CD1c-positive myeloid dendritic cell (primary cell): ENCODE data around the gene WIZ.
"Not testable (repeated sequence)": the region's sequence is repeated elsewhere in the genome, so short reads cannot be mapped to it uniquely, and the experiment has no call there.

Source experiments
- DNase-seq: peaks from one replicate; pipeline ENCODE4 v3.0.0-alpha.2; 2016; ENCODE audit errors: extremely low spot score

WIZ gene

DNA sequence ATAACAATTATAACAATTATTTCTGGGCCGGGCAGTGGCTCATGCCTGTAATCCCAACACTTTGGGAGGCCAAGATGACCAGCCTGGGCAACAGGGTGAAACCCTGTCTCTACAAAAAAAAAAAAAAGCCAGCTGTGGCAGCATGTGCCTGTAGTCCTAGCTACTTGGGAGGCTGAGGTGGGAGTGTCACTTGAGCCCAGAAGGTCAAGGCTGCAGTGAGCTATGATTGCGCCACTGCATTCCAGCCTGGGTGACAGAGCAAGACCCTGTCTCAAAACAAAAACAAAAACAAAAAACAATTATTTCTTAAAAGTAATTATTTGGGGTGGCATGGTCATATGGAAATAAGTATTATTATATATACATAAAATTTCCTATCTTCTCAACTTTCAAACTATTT is 38.4 kb downstream of the WIZ start:
- DNase-seq: not testable (repeated sequence)

DNA sequence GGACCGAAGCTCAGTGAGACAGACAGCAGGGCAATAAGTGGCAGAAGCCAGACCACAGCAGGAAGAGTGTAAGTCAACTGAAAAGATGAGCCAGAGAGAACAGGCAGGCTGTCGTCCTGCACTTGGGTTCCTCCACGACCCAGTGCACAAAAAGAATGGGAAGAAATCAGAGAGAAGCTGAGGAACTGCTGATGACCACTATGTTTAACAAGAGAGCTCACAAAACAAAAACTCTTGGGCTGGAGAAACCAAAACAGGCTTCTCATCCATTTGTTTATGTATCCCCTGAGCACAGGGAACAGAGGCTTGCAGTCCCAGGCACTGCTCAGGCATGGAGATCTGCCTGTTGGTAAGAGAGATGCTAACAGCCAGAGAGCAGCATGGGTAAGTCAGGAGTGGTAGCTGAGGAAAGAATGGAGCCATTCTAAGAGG is 45.0 kb downstream of the WIZ start:
- DNase-seq: no peak

DNA sequence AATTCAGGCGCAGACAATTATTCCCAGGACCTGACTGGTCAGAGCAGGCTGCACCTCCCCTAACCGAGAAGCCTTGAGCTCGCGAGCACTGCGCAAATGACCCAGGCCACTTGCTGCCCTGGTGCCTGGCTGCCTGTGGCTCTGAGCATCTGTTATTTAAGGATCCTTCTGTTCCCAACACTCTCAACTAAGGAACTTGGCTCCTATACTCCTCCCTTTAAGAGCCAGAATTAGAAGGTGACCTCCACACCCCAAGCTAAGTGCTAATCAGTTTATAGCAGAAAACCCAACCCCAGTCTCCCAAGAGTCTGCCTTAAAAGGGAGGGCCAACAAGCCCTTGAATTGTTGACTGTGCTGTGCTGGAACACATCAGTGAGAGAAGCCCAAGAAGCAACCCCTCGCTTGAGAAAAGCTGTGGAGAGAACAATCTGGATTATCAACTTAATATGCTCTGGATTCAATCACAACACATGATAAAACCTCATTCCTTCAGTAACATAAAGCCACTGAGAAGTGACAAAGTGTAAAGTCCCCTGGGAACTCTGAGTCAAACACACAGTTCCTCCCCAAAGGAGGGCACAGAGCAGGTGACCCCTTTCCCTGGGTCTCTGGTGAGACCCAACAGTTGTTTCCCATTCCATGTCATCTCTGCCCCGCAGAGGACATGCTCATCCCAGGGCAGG is 45.5 kb downstream of the WIZ start:
- DNase-seq: no peak

DNA sequence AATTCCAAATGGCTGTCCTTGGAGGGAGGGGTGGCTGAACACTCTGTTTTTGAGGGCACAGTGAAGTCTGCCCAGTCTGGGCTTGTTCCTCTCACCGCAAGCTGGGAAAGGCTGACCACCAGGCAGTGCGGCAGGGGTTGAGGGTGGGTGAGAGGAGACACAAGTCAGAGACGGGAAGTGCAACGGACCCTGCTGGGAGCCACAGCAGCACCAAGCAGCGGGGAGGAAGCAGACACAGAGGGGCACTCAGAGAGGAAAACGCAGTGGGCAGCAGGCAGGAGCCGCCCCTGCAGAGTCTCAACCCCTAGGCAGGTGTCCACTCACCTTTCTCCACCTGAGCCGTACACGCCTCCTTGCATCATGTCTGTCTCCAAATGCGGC is 46.6 kb downstream of the WIZ start:
- no peak for DNase-seq

DNA sequence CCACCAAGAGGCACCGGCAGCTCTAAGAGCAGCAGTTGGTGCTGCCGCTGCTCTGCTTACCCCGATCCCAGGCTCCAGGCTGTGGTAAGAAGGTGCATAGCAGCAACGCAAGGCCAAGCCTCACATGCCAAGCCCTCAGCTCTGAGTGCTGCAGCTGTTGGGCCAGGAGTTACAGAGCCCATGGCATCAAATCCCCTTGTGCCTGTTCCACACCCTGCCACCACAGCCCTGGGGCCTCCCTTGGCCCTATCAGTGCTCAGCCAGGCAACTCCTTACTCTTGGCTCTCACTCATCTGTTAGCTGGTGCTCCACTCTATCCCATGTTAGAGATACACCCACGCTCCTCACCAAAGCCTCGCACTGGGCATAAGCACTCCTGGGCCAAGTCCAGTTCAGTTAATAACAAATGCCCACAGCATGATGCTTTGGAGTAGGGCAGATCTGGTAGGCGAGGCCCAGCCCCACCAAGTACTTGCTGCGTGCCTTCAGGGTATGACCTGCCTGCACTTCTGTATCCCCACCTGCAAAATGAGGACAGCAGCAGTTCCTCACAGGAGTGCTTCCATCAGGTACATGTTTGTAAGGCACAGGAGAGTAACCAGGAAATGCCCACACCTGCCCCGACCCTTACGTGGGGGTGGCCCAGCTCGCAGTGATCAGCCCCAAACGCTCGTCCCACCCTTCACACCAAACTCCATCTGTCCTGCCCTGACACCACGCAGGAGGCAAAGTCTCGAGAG is 47.2 kb downstream of the WIZ start:
- DNase-seq: no peak

DNA sequence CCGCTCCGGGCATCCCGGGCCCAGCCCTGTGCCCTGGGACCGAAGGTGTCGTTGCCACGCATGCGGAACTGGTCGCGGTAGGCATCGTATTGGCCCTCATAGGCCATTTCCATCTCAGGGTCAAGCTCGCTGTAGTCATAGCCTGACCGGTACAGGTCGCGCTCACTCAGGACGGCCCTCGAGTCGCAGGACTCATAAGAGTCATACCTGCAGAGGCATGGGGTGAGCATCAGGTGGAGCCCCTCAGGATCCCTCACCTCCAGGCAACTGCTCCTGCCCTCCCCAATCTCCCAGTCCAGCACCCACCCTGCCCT is 48.4 kb downstream of the WIZ start:
- no peak for DNase-seq

DNA sequence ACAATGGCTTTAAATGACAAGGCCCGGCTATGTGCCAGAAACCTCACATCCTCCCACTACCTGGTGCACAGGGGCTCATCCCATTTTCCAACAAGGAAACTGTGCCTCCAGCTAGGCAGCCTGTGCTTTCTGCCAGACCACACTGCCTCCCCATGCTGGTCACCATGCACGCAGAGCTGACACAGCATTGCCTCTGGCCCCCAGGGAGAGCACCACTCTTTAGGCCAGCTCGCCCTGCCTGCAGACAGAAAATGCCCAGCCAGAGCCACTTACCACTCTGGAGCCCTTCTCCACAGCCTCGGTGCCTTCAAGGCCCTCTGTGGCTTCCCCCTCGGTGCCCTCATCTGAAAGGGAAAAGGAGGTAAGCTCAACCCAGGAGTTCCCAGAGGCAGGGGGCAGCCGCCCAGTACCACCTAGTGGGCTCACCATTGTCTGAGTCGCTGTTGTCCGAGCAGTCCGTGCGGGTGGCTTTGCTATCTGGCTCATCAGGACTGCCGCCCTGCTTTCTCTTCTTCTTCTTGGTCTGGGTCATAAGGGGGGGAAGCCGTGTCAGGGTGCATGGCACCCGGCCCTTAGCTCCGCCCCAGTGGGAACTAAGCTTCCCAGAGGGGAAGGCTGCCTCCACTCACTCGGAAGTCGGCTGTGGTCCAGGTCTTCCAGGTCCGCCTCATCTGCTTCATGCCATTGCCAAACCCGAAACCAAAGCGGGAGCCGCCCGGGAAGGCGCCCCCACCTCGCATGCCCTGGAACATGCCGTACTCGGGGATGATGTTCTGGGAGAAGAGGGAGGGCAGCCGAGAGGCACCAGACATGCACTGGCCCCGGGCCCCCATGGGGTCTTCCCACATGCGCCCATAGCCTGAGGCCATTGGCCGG is 49.0 kb downstream of the WIZ start:
- DNase-seq: no peak

DNA sequence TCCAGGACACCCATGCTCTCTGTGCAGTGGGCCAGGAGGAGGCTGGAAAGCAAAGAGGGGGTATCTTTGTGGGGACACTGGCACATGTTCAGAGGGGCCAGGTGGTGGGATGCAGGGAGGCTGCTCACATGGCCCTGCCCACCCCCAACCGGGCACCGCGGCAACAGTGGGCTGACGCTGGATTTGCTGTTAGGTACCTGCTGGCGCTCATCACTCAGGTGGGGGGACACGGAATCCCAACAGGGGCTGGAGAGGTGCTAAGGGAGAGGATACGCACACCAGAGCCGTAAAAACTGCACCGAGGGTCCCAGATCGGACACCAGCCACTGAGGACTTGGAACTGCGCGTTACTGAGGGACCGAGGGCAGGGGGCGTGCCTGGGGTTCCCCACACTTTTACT is 50.1 kb downstream of the WIZ start:
- DNase-seq: no peak

DNA sequence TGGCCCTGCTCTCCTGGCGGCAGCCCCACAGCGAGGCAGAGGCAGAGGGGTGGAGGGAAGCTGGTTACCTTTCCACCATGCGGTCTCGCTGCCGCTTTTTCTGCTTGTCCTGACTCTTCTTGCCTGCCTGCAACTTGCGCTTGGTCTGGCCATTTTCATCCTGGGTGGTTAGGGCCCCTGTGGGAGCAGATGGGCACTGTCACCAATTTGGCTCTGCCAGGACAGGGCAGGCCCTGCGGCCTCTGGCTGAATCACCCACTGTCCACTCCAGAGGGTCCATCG is 50.6 kb downstream of the WIZ start:
- DNase-seq: no peak

DNA sequence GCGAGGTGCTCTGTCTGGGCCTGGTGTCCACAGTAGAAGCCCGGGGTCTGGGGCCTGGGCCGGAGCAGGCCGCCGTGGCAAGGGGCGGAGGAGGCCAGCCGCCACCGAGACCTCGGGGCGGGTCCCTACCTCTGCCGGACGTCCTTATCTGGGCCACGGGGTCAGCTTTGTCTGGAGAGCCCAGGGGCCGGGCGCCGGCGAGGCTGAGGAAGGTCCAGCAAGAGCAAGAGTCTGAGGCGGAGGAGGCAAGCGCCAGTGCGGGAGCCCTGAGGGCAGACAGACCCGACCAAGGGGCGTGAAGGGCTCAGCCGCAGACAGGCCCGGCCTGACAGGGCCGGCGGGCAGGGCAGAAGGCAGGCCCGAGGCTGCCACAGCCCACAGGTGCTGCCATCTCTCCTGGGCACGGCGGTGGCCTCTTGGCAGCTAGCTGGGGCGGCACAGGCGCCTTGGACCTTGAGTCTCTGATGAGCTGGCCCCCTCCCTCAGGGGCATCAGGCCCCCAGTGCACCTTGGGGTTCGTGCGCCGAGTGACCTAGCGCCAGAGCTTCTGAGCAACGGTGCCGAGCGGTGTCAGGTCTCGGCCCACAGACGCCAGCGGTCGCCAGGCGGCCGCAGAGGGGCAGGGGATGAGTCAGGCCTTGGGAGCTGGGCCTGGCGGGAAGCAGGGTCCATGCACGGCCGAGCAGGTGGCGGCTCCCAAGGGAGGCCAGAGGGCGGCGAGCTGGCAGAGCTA is 51.1 kb downstream of the WIZ start:
- DNase-seq: no peak

DNA sequence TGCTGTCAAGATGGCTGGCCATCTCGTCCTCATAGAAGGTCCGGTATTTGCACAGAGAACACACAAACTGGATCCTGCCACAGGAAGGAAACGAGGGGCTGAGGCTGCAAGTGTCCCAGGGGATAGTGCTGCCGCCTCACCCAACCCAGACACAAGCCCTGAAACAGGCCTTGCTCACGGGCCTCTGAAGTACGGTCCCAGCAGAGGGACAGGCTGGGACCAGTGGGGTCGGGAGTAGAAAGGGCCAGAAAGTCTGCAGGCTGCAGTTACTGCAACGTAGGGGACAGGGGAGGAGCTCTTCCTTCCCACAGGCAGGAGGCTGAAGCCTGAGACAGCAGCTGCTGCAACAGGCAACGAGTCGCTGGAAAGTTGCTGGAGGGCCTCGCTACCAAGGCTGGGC is 52.0 kb downstream of the WIZ start:
- no peak for DNase-seq

DNA sequence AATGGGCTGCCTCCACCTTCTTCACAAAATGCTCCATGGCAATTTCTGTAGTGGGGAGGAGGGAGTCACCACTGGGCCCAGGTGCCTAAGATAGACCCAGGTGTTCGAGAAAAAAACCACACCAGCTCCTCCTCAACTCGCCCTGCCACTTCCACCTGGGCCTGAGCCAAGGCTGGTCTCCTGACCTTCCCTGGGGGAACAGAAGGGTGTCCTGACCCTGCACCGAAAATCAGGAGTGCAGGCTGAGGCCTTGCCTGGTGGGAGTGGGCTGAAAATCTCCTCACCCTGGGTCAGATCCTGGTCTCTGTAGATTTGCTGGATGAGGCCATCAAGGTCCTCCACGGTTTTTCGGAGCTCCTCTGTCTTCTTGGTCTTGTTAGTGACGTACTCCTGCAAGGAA is 52.5 kb downstream of the WIZ start:
- no peak for DNase-seq

DNA sequence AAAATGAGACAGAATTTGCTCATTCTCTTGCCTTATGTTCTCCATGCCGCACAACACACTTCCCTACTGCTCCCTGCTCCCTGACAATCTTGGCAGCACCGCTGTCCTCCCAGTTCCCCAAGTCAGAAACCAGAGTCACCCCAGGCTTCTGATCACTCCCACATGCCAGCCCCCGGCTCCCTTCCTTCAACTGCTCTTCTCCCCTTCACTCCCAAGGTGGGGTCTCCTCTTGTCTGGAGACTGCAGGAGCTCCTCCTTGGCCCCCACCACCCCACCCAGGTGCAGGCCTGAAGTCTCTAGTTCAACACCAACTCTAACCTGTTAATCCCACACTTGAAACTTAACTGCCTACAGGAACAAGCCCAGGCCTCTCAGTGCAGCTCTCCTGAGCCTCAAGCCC is 53.3 kb downstream of the WIZ start:
- DNase-seq: no peak

DNA sequence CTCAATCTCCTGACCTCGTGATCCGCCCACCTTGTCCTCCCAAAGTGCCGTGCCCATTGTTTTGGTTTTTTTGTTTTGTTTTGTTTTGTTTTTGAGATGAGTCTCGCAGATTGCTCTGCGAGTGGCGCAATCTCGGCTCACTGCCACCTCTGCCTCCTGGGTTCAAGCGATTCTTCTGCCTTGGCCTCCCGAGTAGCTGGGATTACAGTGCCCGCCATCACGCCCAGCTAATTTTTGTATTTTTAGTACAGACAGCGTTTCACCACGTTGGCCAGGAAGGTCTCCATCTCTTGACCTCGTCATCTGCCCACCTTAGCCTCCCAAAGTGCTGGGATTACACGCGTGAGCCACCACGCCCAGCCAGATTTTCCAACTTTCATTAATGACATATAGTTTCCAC is 54.5 kb downstream of the WIZ start:
- not testable (repeated sequence) for DNase-seq

DNA sequence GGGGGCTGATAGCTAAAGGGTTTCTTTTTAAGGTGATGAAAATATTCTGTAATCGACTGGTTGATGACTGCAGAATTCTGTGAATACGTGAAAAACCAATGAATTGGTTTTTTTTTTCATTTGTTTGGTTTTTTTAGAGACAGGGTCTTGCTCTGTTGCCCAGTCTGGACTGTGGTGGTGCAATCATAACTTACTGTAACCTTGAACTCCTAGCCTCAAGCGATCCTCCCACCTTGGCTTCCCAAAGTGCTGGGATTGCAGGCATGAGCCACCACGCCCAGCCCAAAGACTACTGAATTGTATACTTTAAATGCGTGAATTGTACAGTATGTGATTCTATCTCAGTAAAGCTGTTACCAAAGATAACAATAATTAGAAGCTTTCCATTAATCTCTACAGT is 55.3 kb downstream of the WIZ start:
- DNase-seq: no peak

DNA sequence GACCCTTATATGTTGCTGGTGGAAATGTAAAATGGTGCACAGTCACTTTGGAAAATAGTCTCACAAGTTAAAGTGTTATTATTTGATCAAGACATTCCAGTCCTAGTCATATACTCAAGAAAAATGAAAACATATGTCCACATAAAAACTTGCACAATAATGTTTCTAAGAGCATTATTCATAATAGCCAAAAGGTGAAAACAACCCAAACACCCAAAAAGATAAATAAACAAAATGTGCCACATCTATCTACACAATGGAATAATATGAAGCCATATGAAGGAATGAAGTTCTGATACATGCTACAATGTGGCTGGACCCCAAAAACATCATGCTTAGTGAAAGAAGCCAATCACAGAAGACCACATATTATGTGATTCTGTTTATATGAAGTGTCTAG is 55.8 kb downstream of the WIZ start:
- no peak for DNase-seq

DNA sequence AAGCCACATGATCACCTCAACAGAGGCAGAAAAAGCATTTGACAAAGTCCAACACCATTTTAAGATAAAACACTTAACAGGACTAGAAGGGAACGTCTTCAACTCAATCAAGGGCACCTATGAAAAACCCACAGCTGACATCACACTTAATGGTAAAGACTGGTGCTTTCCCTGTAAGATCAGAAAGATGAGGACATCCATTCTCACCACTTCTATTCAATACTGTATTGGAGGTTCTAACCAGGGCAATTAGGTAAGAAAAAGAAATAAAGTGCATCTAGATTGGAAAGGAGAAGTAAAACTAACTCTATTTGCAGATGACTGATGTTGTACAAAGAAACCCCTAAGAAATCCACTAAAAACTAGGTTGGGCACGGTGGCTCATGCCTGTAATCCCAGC is 58.9 kb downstream of the WIZ start:
- DNase-seq: no peak

DNA sequence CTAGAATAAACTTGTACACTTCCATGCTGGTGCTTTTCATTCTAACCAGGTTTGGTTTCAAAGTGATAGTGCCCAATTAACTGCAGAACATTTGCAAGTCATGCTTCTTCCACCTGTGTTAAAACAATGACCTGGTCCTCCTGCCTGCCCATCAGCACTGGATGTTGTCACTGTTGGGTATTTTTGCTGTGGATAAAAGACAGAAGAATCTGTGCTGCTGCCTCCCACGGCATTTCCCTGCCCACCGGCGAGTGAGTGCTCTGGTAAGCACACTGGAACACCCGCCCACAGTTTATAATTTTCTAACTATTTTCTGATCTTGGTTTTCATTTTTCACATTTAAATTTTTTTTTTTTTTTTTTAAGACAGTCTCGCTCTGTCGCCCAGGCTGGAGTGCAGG is 67.9 kb downstream of the WIZ start:
- DNase-seq: no peak

DNA sequence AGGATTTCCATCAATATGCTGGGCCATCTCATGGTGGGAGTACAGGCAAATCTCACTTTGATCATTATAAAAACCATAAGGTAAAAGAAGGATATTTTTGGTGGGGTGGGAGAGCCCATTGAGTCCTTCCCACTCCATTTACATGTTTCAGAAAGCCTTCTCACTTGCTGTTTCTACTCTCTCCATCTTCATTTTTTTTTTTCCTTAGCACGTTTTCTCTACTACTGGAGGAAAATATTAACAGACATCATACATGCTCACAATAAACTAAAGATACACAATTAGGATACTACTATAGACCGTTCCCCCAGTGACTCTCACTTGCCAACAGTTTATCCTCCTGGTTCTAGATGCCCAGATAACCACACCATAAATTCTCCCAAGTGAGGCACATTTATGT is 68.3 kb downstream of the WIZ start:
- DNase-seq: no peak

DNA sequence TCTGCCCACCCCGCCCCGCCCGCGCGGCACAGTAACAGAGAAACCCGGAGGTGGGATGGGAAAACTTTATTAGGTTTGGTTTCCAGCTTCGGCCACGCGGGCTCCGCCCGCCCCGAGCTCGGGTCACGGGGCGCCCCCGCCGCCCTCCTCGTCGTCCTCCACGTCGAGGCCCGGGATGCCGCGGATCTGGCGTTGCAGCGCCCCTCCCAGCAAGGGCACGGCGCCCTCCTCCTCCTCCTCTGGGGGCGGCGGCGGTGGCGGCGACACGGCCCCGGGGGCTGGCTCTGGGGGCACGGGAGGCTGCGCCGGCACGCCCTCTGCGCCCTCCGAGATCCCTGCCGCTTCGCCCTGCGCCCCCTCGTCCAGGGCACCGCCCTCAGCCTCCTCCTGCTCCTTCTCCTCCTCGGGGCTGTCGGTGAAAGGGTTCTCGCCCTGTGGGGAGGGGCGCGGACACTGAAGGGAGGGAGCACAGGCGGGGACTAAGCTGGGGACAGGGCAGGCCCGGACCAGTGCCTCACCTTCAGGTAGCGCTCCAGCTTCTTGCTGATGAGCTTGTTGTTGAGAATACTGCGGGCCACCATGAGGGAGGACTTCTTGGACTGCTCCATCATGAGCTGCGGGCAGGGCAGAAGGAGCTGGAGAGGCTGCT is 69.6 kb downstream of the WIZ start:
- no peak for DNase-seq

DNA sequence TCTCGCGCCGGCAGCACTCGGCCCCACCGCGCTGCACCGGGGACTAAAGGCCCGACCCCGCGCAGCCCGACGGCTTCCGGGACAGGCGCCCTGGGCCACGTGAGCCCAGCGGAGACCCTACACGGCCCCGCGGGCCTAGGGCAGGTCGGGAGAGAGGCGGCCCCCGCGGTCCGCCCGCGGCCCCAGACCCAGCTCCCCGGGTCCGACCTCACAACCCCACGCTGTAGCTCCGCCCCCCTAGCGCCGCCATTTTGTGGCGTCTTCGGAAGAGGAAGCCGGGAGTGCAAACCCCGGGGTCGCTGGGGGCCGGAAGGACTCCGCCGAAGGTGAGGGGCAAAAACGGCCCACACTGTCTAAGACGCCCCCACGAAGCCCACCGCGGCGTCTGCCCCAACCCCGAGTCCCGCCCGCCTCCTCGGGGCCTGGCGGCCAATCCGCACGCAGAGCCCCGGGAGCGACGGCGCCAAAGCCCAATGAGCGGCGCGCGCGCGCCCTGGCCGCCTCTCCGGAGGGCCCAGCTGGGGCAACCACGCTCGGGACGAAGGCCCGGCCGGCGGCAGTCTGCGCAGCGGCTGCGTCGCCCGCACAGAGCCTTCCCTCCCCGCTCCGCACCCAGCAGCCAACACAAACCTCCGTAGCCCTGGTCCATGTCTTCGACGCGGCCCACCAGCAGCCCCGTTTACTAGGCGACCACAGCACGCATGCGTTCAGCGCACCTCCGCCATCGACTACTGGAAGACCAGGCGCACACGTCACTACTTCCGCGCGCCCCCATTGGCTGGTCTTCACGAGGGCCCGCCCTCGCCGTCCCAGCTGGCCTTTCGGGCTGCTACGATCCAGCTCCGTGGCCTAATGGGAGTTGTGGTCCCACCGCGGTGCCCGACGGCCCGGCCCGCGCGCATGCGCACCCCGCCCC is 70.4 kb downstream of the WIZ start, which contains the start of gene AKAP8:
AKAP8 (minus strand) TSS at position 705 of the 916 bp plus-strand sequence; CDS start at position 649, 56 bp downstream.
- peak; percentile 100 for DNase-seq
